Mesenchymal stem cell (in vitro differentiated cells and primary cell): Measurements from ENCODE around the gene SPATA45.
"Not testable (repeated sequence)": the region's sequence is repeated elsewhere in the genome, so short reads cannot be mapped to it uniquely, and the experiment has no call there.

Experiments
- DNase-seq: peaks from one replicate; pipeline ENCODE4 v3.0.0-alpha.2; 2013
- H2AFZ ChIP-seq: one replicate; pipeline ENCODE4 v1.6.1; 2013; ENCODE audit warnings: low read depth, mild to moderate bottlenecking, control low read depth, inconsistent platforms, low read length, moderate library complexity
- H2AK5ac ChIP-seq: 2 replicates; pipeline ENCODE4 v1.6.1; 2013; ENCODE audit warnings: low read length, moderate library complexity, mild to moderate bottlenecking, inconsistent platforms; ENCODE audit not compliant: severe bottlenecking
- H2BK120ac ChIP-seq: one replicate; pipeline ENCODE4 v1.6.1; 2013; ENCODE audit warnings: low read depth, mild to moderate bottlenecking, inconsistent platforms, low read length, moderate library complexity
- H2BK12ac ChIP-seq, 2 experiments: one replicate each; pipeline ENCODE4 v1.6.1; 2013; ENCODE audit warnings: inconsistent platforms in 2 of 2, low read length in 2 of 2, mild to moderate bottlenecking in 2 of 2, moderate library complexity in 2 of 2, control low read depth in 1 of 2
- H2BK15ac ChIP-seq: one replicate; pipeline ENCODE4 v1.6.1; 2013; ENCODE audit warnings: mild to moderate bottlenecking, low read depth, inconsistent platforms; ENCODE audit not compliant: poor library complexity, severe bottlenecking
- H2BK5ac ChIP-seq: 2 replicates; pipeline ENCODE4 v1.6.1; 2013; ENCODE audit warnings: low read depth, mild to moderate bottlenecking, low read length, control low read depth, inconsistent platforms; ENCODE audit not compliant: poor library complexity, severe bottlenecking
- H3K14ac ChIP-seq, 2 experiments: one replicate each; pipeline ENCODE4 v1.6.1; 2013; ENCODE audit warnings: inconsistent platforms in 2 of 2, low read length in 2 of 2, control low read depth in 1 of 2, mild to moderate bottlenecking in 1 of 2, moderate library complexity in 1 of 2
- H3K18ac ChIP-seq, 2 experiments: one replicate each; pipeline ENCODE4 v1.6.1; 2013; ENCODE audit warnings: inconsistent platforms in 2 of 2, low read length in 2 of 2, control low read depth in 1 of 2, low read depth in 1 of 2, mild to moderate bottlenecking in 1 of 2
- H3K23ac ChIP-seq, 2 experiments: one replicate each; pipeline ENCODE4 v1.6.1; 2013; ENCODE audit warnings: inconsistent platforms in 2 of 2, low read length in 2 of 2, mild to moderate bottlenecking in 2 of 2, moderate library complexity in 2 of 2, control low read depth in 1 of 2
- H3K27ac ChIP-seq: 2 replicates; pipeline ENCODE4 v1.5.1; 2013; ENCODE audit warnings: mild to moderate bottlenecking, moderate library complexity, low read length, control low read depth, inconsistent platforms; ENCODE audit not compliant: poor library complexity, severe bottlenecking
- H3K27me3 ChIP-seq, 2 experiments: 2 replicates each; pipeline versions ENCODE4 v1.6.1 to v1.7.0; 2013; ENCODE audit warnings: low read length in 2 of 2, mild to moderate bottlenecking in 2 of 2, moderate library complexity in 2 of 2, control low read depth in 1 of 2, inconsistent platforms in 1 of 2; ENCODE audit not compliant: control insufficient read depth in 1 of 2, insufficient read depth in 1 of 2
- H3K36me3 ChIP-seq, 2 experiments: 2 replicates each; pipeline versions ENCODE4 v1.6.1 to v1.7.0; 2013; ENCODE audit warnings: low read length in 2 of 2, control low read depth in 1 of 2, inconsistent platforms in 1 of 2, low read depth in 1 of 2, mild to moderate bottlenecking in 1 of 2; ENCODE audit not compliant: insufficient read depth in 2 of 2, control insufficient read depth in 1 of 2
- H3K4ac ChIP-seq, 2 experiments: one replicate each; pipeline ENCODE4 v1.6.1; 2013; ENCODE audit warnings: inconsistent platforms in 2 of 2, low read length in 2 of 2, mild to moderate bottlenecking in 2 of 2, moderate library complexity in 2 of 2, control low read depth in 1 of 2, low read depth in 1 of 2
- H3K4me1 ChIP-seq: 2 replicates; pipeline ENCODE4 v1.6.1; 2013; ENCODE audit warnings: low read depth, low read length, control low read depth; ENCODE audit not compliant: control insufficient read depth, insufficient read depth
- H3K4me2 ChIP-seq: 2 replicates; pipeline ENCODE4 v1.6.1; 2013; ENCODE audit warnings: low read length, mild to moderate bottlenecking, inconsistent platforms; ENCODE audit not compliant: poor library complexity, severe bottlenecking
- H3K4me3 ChIP-seq, 2 experiments: 2 replicates each; pipeline versions ENCODE4 v1.5.1 to v1.7.0; 2013; ENCODE audit warnings: low read length in 2 of 2, mild to moderate bottlenecking in 2 of 2, control low read depth in 1 of 2, low read depth in 1 of 2; ENCODE audit not compliant: insufficient read depth in 1 of 2
- H3K79me1 ChIP-seq: replicated peaks from 2 replicates; pipeline ENCODE4 v1.6.1; 2013; ENCODE audit warnings: mild to moderate bottlenecking, control low read depth, low read length, inconsistent platforms; ENCODE audit not compliant: poor library complexity, severe bottlenecking
- H3K9ac ChIP-seq: 2 replicates; pipeline ENCODE4 v1.7.0; 2013; ENCODE audit warnings: mild to moderate bottlenecking, low read length, moderate library complexity
- H3K9me3 ChIP-seq: 2 replicates; pipeline ENCODE4 v1.7.0; 2013; ENCODE audit warnings: mild to moderate bottlenecking, low read length; ENCODE audit not compliant: control insufficient read depth
- H4K8ac ChIP-seq: one replicate; pipeline ENCODE4 v1.6.1; 2013; ENCODE audit warnings: inconsistent platforms, mild to moderate bottlenecking, low read length, moderate library complexity
- H4K91ac ChIP-seq: one replicate; pipeline ENCODE4 v1.6.1; 2013; ENCODE audit warnings: mild to moderate bottlenecking, low read length, inconsistent platforms
- WGBS: methylation state at CpG from one replicate; pipeline ENCODE4 v1.1.7; 2013; ENCODE audit warnings: mixed read lengths; 5-methylcytosine and 5-hydroxymethylcytosine counted together

Gene SPATA45

DNA sequence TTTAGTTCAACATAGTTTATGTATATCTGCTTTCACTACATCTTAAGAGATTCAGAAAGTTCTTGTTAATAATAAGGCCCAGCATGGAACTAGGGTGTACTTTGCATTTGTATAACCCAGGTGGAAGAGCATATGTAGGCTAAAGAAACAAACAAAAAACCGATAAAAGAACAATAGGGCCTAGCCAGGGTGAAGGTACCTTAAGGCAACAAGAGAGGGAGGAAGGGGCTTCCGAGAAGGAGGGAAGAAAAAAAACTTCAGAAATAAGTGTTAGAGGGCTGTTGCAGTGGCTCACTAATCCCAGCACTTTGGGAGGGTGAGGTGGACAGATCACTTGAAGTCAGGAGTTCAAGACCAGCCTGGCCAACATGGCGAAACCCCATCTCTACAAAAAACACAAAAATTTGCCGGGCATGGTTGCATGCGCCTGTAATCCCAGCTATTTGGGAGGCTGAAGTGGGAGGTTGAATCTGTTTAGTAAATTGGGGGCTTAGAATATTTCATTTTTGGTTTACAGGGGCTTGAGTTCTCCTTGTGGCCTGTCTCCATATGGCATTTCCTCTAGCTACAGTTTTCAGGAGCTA lies 4.7 kb upstream of the SPATA45 start:
- no peak overlapping the region for H3K9ac ChIP-seq
- no peak overlapping the region for H2AK5ac ChIP-seq
- no peak overlapping the region for H2BK120ac ChIP-seq
- H3K9me3 ChIP-seq, result no peaks in the 10 kb centered on the region
- no peak overlapping the region for H3K14ac ChIP-seq
- H3K4me3 ChIP-seq, result no peak overlapping the region
- H3K27me3 ChIP-seq, result no peaks in the 10 kb centered on the region
- H2BK5ac ChIP-seq, result no peak overlapping the region
- H2BK15ac ChIP-seq, result no peak overlapping the region
- no peak for DNase-seq
- no peak overlapping the region for H3K4me2 ChIP-seq
- H3K23ac ChIP-seq, result no peak overlapping the region
- H4K91ac ChIP-seq, result no peak overlapping the region
- H3K4ac ChIP-seq, result no peak overlapping the region
- H2AFZ ChIP-seq, result no peak overlapping the region
- no peak overlapping the region for H3K18ac ChIP-seq
- H3K27ac ChIP-seq, result no peak overlapping the region
- peaks cover 5% of the 10 kb centered on the region for H3K79me1 ChIP-seq
- H3K36me3 ChIP-seq, result no peaks in the 10 kb centered on the region
- H2BK12ac ChIP-seq, result no peak overlapping the region
- H4K8ac ChIP-seq, result no peak overlapping the region
- H3K4me1 ChIP-seq, result peaks cover 3% of the 10 kb centered on the region
- 80% methylated on average over 2 of the region's 5 CpGs for WGBS

DNA sequence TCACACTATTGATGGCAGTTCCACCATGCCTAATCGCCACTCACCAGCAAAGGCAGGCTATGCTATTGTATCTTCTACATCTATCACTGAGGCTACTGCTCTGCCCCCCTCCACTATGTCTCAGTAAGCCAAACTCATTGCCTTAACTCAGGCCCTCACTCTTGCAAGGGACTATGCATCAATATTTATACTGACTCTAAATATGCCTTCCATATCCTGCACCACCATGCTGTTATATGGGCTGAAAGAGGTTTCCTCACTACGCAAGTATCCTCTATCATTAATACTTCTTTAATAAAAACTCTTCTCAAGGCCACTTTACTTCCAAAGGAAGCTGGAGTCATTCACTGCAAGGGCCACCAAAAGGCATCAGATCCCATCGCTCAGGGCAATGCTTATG lies 2.9 kb downstream of the SPATA45 start:
- H3K9me3 ChIP-seq, H3K79me1 ChIP-seq, H3K4me1 ChIP-seq, H3K27ac ChIP-seq, H2BK15ac ChIP-seq, H3K27me3 ChIP-seq, H2BK120ac ChIP-seq, H3K18ac ChIP-seq, H3K23ac ChIP-seq, H4K91ac ChIP-seq, H2AK5ac ChIP-seq, H3K36me3 ChIP-seq, H2BK12ac ChIP-seq, DNase-seq, H3K14ac ChIP-seq, H3K9ac ChIP-seq, H3K4me2 ChIP-seq, H3K4me3 ChIP-seq, H4K8ac ChIP-seq, H3K4ac ChIP-seq, H2BK5ac ChIP-seq, H2AFZ ChIP-seq: not testable (repeated sequence)
- WGBS, result 80% methylated on average over 3 of the region's 3 CpGs

DNA sequence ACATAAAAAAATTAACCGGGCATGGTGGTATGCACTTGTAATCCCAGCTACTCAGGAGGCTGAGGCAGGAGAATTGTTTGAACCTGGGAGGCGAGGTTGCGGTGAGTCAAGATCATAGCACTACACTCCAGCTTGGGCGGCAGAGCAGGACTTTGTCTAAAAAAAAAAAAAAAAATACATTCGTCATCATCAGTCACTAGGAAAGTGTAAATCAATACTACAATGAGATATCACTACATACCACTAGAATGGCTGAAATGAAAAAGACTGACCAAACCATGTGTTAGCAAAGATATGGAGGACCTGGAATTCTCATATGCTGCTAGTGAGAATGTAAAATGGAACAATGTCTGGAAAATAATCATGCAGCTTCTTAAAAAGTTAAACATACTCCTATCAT lies 9.3 kb downstream of the SPATA45 start:
- Histone ChIP-seq H2BK120ac (no peak overlapping the region), H3K4me3 (no peak overlapping the region), H3K36me3 (no peaks in the 10 kb centered on the region), H2AFZ (no peak overlapping the region), H3K27ac (no peak overlapping the region), H2BK12ac (no peak overlapping the region), H2BK15ac (no peak overlapping the region), H3K23ac (no peak overlapping the region), H3K9ac (no peak overlapping the region), H2AK5ac (no peak overlapping the region), H3K79me1 (no peaks in the 10 kb centered on the region), H4K8ac (no peak overlapping the region), H3K14ac (no peak overlapping the region), H2BK5ac (no peak overlapping the region), H3K4me1 (no peaks in the 10 kb centered on the region), H3K18ac (no peak overlapping the region), H3K4me2 (no peak overlapping the region), H3K27me3 (no peaks in the 10 kb centered on the region), H3K9me3 (no peaks in the 10 kb centered on the region), H4K91ac (no peak overlapping the region), H3K4ac (no peak overlapping the region)
- 94% methylated on average over 3 of the region's 5 CpGs for WGBS
- no peak for DNase-seq

DNA sequence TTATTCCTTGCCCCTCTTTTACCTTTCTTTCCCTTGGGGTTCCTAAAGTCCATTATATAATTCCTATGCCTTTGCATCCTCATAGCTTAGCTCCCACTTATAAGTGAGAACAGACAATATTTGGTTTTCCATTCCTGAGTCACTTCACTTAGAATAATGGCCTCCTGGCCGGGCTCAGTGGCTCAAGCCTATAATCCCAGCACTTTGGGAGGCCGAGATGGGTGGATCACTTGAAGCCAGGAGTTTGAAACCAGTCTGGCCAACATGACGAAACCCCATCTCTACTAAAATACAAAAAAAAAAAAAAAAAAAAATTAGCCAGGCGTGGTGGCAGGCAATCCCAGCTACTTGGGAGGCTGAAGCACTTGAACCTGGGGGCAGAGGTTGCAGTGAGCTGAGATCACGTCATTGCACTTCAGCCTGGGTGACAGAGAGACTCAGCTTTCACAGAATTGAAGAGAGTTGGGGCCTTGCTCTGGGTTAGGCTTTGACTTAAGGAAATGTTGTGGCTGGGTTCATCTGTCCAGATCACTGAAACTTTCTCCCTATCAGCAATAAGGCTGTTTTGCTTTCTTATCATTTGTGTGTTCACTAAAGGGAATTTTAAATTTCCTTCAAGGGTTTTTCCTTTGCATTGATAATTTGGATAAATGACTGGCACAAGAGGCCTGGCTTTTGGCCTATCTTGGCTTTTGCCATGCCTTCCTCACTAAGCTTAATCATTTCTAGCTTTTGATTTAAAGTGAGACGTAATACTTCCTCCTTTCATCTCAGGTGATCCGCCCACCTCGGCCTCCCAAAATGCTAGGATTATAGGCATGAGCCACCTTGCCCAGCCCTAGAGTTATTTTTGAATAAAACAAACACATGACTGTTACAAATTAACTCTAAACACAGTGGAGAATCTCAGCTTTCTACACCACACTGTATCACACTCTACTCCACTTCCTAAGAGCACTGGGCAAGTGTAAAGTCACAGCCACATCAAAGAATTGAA lies 13.9 kb downstream of the SPATA45 start:
- not testable (repeated sequence) for H3K79me1 ChIP-seq, H3K36me3 ChIP-seq, H2BK120ac ChIP-seq

More for the DNA sequence above, 13.9 kb downstream of the SPATA45 start:
- not testable (repeated sequence) for H3K27ac ChIP-seq, H4K91ac ChIP-seq, H4K8ac ChIP-seq, H3K27me3 ChIP-seq, H2AK5ac ChIP-seq, H3K4me3 ChIP-seq, H3K9me3 ChIP-seq, DNase-seq, H3K9ac ChIP-seq, H3K4ac ChIP-seq, H2BK5ac ChIP-seq, H3K4me2 ChIP-seq, H2BK15ac ChIP-seq, H3K14ac ChIP-seq, H3K18ac ChIP-seq, H3K23ac ChIP-seq, H3K4me1 ChIP-seq, H2BK12ac ChIP-seq, H2AFZ ChIP-seq
- 77% methylated on average over 7 of the region's 8 CpGs for WGBS
